Naive B cell (primary cell): ENCODE results near the gene ESPN. TPM values are rescaled to one million over a fixed set of nuclear protein-coding genes. Genes with fewer than 3 reads are reported as not detected.
"Not testable (repeated sequence)": the region's sequence is repeated elsewhere in the genome, so short reads cannot be mapped to it uniquely, and the experiment has no call there.

Experiments used
- ATAC-seq, 2 donors: fragments of 150-1000 bp; cut with Tn5 transposase; 2 replicates each; pipeline ENCODE4 v1.10.0; 2021; ENCODE audit warnings: low read depth in 2 of 2, mild to moderate bottlenecking in 2 of 2, moderate library complexity in 2 of 2
- DNase-seq: peaks from one replicate; pipeline ENCODE4 v3.0.0; 2022
- H3K27ac Mint-ChIP-seq, 6 donors: one replicate each; pipeline ENCODE4 v1.8.0; 2020 to 2022; ENCODE audit warnings: mild to moderate bottlenecking in 6 of 6, mixed read lengths in 6 of 6, moderate library complexity in 5 of 6, inconsistent platforms in 2 of 6
- H3K27me3 Mint-ChIP-seq, 3 donors: one replicate each; pipeline ENCODE4 v1.8.0; 2021 to 2022; ENCODE audit warnings: mixed read lengths in 3 of 3, mild to moderate bottlenecking in 1 of 3
- H3K36me3 Mint-ChIP-seq, 2 donors: one replicate each; pipeline ENCODE4 v1.8.0; 2020 to 2022; ENCODE audit warnings: mixed read lengths in 2 of 2, inconsistent platforms in 1 of 2, mild to moderate bottlenecking in 1 of 2
- H3K4me1 Mint-ChIP-seq, 3 donors: one replicate each; pipeline ENCODE4 v1.8.0; 2020 to 2022; ENCODE audit warnings: mixed read lengths in 3 of 3, inconsistent platforms in 1 of 3, mild to moderate bottlenecking in 1 of 3, moderate library complexity in 1 of 3
- H3K4me3 Mint-ChIP-seq, 8 donors: one replicate each; pipeline ENCODE4 v1.8.0; 2020 to 2022; ENCODE audit warnings: mild to moderate bottlenecking in 8 of 8, mixed read lengths in 8 of 8, moderate library complexity in 8 of 8, inconsistent platforms in 2 of 8
- H3K9me3 Mint-ChIP-seq, 7 donors: one replicate each; pipeline ENCODE4 v1.8.0; 2020 to 2022; ENCODE audit warnings: mixed read lengths in 7 of 7, mild to moderate bottlenecking in 5 of 7, inconsistent platforms in 2 of 7, moderate library complexity in 1 of 7
- polyA plus RNA-seq, 6 donors: library from polyadenylated mRNA; unstranded; fragments of 300-500 nt; fragmentation: Illumina TruSeq; gene quantifications; one replicate each; pipeline ENCODE4 v1.2.3, GENCODE V29; 2021; ENCODE audit warnings: low read depth in 6 of 6

ESPN gene
- polyA plus RNA-seq, 6 donors from 2014 or later, result not detected

- H3K36me3 Mint-ChIP-seq, result no peaks in the 10 kb centered on the region
- no peaks in the 10 kb centered on the region for H3K9me3 Mint-ChIP-seq
- peaks cover 11 to 34% (median 27%) of the 10 kb centered on the region in 3 donors for H3K27me3 Mint-ChIP-seq
- peaks cover 18 to 30% (median 26%) of the 10 kb centered on the region in 3 donors for H3K4me1 Mint-ChIP-seq
- DNase-seq (no peak), ATAC-seq (no peak)
- peak overlapping the region in 1 of 6 donors; percentile 87 for H3K27ac Mint-ChIP-seq
- peak overlapping the region; percentile 33 to 89 (median 82) for H3K4me3 Mint-ChIP-seq
Measured at GRCh38 chr1:6491081-6491449, 66.5 kb downstream of the ESPN start.

DNA sequence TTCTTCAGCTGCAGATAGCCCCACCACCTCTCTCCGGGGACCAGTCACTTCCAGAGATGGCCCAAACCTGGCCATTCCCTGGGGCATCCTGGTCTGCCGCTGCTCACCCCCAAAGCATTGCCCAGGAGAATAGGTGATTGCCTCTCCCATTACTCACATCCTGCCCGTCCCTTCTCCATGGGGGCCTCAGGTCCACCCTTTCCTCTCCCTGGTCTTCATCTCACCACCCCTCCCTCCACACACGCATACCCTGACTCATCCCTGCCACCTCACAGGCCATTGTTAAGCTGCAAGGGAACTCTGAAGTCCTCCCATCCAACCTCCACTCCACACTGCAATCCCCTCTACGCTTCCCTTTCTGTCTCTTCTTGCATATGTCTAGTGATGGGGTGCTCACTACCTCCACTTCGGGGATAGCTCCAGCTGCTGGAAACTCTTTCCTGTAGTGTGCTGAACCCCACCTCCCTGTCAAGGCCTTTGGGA lies 66.9 kb downstream of the ESPN start, which contains the start of gene PLEKHG5:
Gene PLEKHG5 (minus strand): TSS at position 188 of the 483 bp plus-strand sequence. CDS start 14,096 bp downstream, outside the sequence.
- ATAC-seq (no peak), DNase-seq (no peak)
- Mint-ChIP-seq H3K4me3 (peak within 1 kb of the TSS; percentile 50 to 89 (median 82)), H3K9me3 (no peaks in the 10 kb centered on the region), H3K36me3 (no peaks in the 10 kb centered on the region), H3K27ac (peak within 1 kb of the TSS in 3 of 6 donors; percentile 67 to 90 (median 87)), H3K4me1 (peaks cover 14 to 26% (median 22%) of the 10 kb centered on the region in 3 donors), H3K27me3 (peaks cover 14 to 34% (median 24%) of the 10 kb centered on the region in 3 donors)

DNA sequence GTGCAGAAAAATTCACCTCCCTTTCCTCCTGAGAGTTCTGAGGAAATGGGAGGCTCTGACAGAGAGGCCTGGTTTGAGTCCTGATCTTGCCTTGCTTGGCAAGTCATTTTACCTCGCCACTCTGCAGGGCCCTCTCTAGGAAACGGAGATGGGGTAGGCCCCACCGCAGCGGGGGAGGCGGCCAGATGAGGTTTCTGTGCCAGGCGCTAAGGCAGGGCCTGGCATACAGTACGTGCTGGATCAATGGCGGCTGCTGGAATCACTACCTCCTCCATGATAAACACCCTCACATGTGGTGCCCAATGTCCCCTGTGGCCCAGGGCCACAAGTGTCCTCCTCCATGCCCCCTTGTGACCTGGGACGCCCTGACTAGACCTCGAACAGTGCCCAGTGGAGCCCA lies 67.4 kb downstream of the ESPN start:
- Mint-ChIP-seq H3K9me3 (no peaks in the 10 kb centered on the region), H3K4me1 (peaks cover 12 to 24% (median 23%) of the 10 kb centered on the region in 3 donors), H3K4me3 (peak overlapping the region in 6 of 8 donors; percentile 29 to 89 (median 77)), H3K36me3 (no peaks in the 10 kb centered on the region), H3K27me3 (peaks cover 14 to 35% (median 20%) of the 10 kb centered on the region in 3 donors), H3K27ac (no peak overlapping the region)
- ATAC-seq, result no peak
- no peak for DNase-seq

DNA sequence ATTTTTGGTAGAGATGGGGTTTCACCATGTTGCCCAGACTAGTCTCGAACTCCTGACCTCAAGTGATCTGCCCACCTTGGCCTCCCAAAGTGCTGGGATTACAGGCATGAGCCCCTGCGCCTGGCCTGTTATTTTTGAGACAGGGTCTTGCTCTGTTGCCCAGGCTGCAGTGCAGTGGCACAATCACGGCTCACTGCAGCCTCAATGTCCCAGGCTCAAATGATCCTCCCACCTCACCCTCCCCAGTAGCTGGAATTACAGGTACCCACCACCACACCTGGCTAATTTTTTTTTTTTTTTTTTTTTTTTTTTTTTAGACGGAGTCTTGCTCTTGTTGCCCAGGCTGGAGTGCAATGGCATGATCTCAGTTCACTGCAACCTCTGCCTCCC lies 69.3 kb downstream of the ESPN start:
- Mint-ChIP-seq H3K27me3 (peaks cover 15 to 34% (median 25%) of the 10 kb centered on the region in 3 donors), H3K4me3 (peak overlapping the region in 1 of 8 donors; percentile 33), H3K4me1 (peaks cover 16 to 32% (median 28%) of the 10 kb centered on the region in 3 donors)
- DNase-seq, ATAC-seq, H3K27ac Mint-ChIP-seq, H3K36me3 Mint-ChIP-seq, H3K9me3 Mint-ChIP-seq: not testable (repeated sequence)

GRCh38 chr1:6494627-6495026 lies 70.1 kb downstream of the ESPN start:
- Mint-ChIP-seq H3K27ac (peak overlapping the region in 1 of 6 donors; percentile 37), H3K4me3 (peak overlapping the region in 2 of 8 donors; percentile 2 to 56), H3K9me3 (no peaks in the 10 kb centered on the region), H3K36me3 (no peaks in the 10 kb centered on the region), H3K27me3 (peaks cover 19 to 42% (median 33%) of the 10 kb centered on the region in 3 donors), H3K4me1 (peaks cover 16 to 32% (median 28%) of the 10 kb centered on the region in 3 donors)
- DNase-seq (no peak), ATAC-seq (no peak)

- Mint-ChIP-seq H3K27ac (no peak overlapping the region), H3K9me3 (no peaks in the 10 kb centered on the region), H3K4me1 (peaks cover 13 to 31% (median 25%) of the 10 kb centered on the region in 3 donors), H3K4me3 (no peak overlapping the region), H3K36me3 (no peaks in the 10 kb centered on the region), H3K27me3 (peaks cover 19 to 46% (median 37%) of the 10 kb centered on the region in 3 donors)
- ATAC-seq, result no peak
- no peak for DNase-seq
Measured at GRCh38 chr1:6495041-6495441, 70.5 kb downstream of the ESPN start.

DNA sequence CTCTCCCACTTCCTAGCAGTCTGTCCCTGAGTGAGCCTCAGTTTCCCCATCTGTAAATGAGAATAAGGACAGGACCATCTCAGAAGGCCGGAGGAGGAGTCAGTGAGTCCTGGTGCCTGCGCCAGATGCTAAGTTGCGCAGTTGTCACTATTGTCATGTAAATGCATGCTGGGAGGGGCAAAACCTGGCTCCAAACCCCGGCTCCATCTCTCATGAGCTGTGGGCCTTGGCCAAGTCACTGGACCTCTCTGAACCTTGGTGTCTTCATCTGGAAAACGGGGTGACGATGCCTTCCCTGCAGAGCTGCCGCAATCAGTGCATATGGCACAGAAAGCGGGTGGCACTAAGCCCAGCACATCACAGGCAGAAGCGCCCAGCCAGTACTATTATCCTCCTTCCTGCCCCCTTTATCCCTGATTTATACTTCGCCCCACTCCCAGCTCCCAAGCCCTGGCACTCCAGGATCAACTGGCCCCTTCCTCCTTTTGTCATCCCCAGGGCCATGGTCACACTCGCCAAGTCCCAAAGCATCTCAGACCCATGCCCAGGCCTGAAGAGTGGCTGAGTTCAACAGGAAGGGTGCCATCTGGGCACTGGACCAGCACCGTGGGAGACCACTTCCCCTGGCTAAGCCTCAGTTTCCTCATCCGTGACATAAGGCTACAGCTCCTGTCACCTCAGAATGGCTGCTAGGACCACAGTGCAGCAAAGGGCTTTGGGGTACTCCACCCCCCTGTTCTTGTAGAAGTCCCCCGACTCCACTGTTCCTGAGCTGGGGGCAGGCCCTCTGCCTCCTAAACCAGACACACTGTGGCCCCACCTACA lies 71.2 kb downstream of the ESPN start:
- ATAC-seq, result no peak
- Mint-ChIP-seq H3K9me3 (no peaks in the 10 kb centered on the region), H3K36me3 (no peaks in the 10 kb centered on the region), H3K4me3 (peak overlapping the region in 7 of 8 donors; percentile 26 to 66 (median 57)), H3K27me3 (peaks cover 19 to 53% (median 44%) of the 10 kb centered on the region in 3 donors), H3K27ac (no peak overlapping the region), H3K4me1 (peaks cover 11 to 28% (median 21%) of the 10 kb centered on the region in 3 donors)
- DNase-seq, result no peak

- Mint-ChIP-seq H3K27me3 (peaks cover 23 to 59% (median 50%) of the 10 kb centered on the region in 3 donors), H3K4me1 (peaks cover 9 to 22% (median 16%) of the 10 kb centered on the region in 3 donors), H3K27ac (no peak overlapping the region), H3K36me3 (no peaks in the 10 kb centered on the region), H3K9me3 (no peaks in the 10 kb centered on the region), H3K4me3 (peak overlapping the region in 7 of 8 donors; percentile 33 to 75 (median 57))
- ATAC-seq (no peak), DNase-seq (no peak)
Measured at GRCh38 chr1:6496365-6496721, 71.8 kb downstream of the ESPN start.

DNA sequence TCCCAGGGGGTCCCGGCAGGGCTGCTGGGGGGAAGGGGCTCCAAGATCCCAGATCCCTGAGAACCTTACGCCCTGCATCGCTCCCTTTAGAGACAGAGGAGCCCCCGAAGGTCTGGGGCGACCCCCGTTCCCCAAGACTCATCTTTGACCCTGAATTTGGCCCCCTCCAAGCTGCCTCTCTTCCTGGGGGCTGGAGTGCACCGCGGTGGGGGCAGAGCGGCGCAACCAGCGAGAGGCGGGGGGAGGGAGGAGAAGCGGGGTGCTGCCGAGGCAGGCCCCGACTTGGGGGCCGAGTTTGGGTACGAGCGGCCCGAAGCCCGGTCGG lies 72.3 kb downstream of the ESPN start:
- peaks cover 24 to 62% (median 55%) of the 10 kb centered on the region in 3 donors for H3K27me3 Mint-ChIP-seq
- H3K4me3 Mint-ChIP-seq, result peak overlapping the region; percentile 28 to 75 (median 38)
- peaks cover 4 to 17% (median 11%) of the 10 kb centered on the region in 3 donors for H3K4me1 Mint-ChIP-seq
- no peak for DNase-seq
- no peak overlapping the region for H3K27ac Mint-ChIP-seq
- H3K36me3 Mint-ChIP-seq, result no peaks in the 10 kb centered on the region
- peak in 1 of 2 donors; percentile 11 for ATAC-seq
- no peaks in the 10 kb centered on the region for H3K9me3 Mint-ChIP-seq

- DNase-seq (no peak), ATAC-seq (peak; percentile 55 to 58)
- H3K27ac Mint-ChIP-seq, result no peak overlapping the region
Measured at GRCh38 chr1:6497215-6497866, 72.8 kb downstream of the ESPN start.

GRCh38 chr1:6497867-6498575 lies 73.4 kb downstream of the ESPN start:
- H3K9me3 Mint-ChIP-seq, result no peaks in the 10 kb centered on the region
- ATAC-seq (no peak), DNase-seq (no peak)
- peak overlapping the region; percentile 53 to 87 (median 76) for H3K4me3 Mint-ChIP-seq
- H3K4me1 Mint-ChIP-seq, result peaks cover 4 to 16% (median 10%) of the 10 kb centered on the region in 3 donors
- H3K36me3 Mint-ChIP-seq, result no peaks in the 10 kb centered on the region
- H3K27me3 Mint-ChIP-seq, result peaks cover 24 to 62% (median 57%) of the 10 kb centered on the region in 3 donors
- peak overlapping the region in 1 of 6 donors; percentile 7 for H3K27ac Mint-ChIP-seq

More at GRCh38 chr1:6497215-6497866, 72.8 kb downstream of the ESPN start:
- Mint-ChIP-seq H3K9me3 (no peaks in the 10 kb centered on the region), H3K4me3 (peak overlapping the region in 7 of 8 donors; percentile 72 to 87 (median 77)), H3K4me1 (peaks cover 4 to 16% (median 10%) of the 10 kb centered on the region in 3 donors), H3K36me3 (no peaks in the 10 kb centered on the region), H3K27me3 (peaks cover 24 to 62% (median 57%) of the 10 kb centered on the region in 3 donors)

DNA sequence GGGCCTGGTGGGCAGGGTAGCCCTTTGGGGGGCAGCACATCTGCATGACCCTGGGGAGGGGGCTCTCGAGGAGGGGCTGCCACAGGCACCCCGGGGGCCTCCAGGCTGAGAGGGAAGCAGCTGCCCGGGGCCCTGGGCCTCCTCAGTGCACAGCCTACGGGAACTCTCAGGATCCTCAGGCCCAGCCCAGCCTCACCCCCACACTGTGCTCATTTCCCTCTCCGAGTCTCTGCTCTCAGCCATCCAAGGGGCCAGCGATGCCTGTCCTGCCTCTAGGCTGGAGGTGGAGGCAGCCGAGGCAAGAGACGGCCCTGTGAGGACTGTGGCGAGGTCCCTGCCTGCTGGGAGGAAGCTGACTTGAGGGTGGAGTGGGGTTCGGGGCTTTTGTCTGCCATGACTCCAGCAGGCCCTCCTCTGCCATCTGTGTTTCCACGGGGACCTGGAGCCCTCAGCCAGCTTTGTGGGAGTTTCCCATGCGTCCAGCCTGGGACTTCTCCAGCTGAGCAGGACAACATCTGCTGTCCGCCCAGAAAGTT lies 74.1 kb downstream of the ESPN start:
- Mint-ChIP-seq H3K4me1 (peaks cover 4 to 16% (median 10%) of the 10 kb centered on the region in 3 donors), H3K36me3 (no peaks in the 10 kb centered on the region), H3K4me3 (peak overlapping the region in 5 of 8 donors; percentile 56 to 86 (median 72)), H3K27me3 (peaks cover 24 to 62% (median 57%) of the 10 kb centered on the region in 3 donors), H3K27ac (peak overlapping the region in 1 of 6 donors; percentile 47), H3K9me3 (no peaks in the 10 kb centered on the region)
- DNase-seq (no peak), ATAC-seq (no peak)
